Mesendoderm (in vitro differentiated cells): Measurements from ENCODE around the gene LRRC26.

Source experiments
- DNase-seq: peaks from one replicate; pipeline ENCODE4 v3.0.0; 2013
- H2AK5ac ChIP-seq: 2 replicates; pipeline ENCODE4 v1.6.1; 2013; ENCODE audit warnings: low read length, inconsistent platforms
- H2BK120ac ChIP-seq: 2 replicates; pipeline ENCODE4 v1.6.1; 2013; ENCODE audit warnings: low read depth, mild to moderate bottlenecking, low read length, moderate library complexity, mixed read lengths
- H2BK15ac ChIP-seq: replicated peaks from 2 replicates; pipeline ENCODE4 v1.6.1; 2013; ENCODE audit warnings: low read depth, mild to moderate bottlenecking, moderate library complexity
- H2BK5ac ChIP-seq: 2 replicates; pipeline ENCODE4 v1.6.1; 2013; ENCODE audit warnings: low read length, inconsistent platforms
- H3K18ac ChIP-seq: 2 replicates; pipeline ENCODE4 v1.6.1; 2013; ENCODE audit warnings: mild to moderate bottlenecking, low read length, mixed read lengths
- H3K23ac ChIP-seq: one replicate; pipeline ENCODE4 v1.6.1; 2013; ENCODE audit warnings: low read length
- H3K27ac ChIP-seq: 2 replicates; pipeline ENCODE4 v1.5.1; 2013; ENCODE audit warnings: low read depth, mild to moderate bottlenecking, inconsistent platforms, low read length, moderate library complexity
- H3K27me3 ChIP-seq: 2 replicates; pipeline ENCODE4 v1.6.1; 2013; ENCODE audit warnings: low read length, control low read depth, mild to moderate bottlenecking, inconsistent platforms; ENCODE audit not compliant: insufficient read depth, poor library complexity
- H3K36me3 ChIP-seq: 2 replicates; pipeline ENCODE4 v1.6.1; 2013; ENCODE audit warnings: low read length, inconsistent platforms; ENCODE audit not compliant: control insufficient read depth, insufficient read depth
- H3K4ac ChIP-seq: one replicate; pipeline ENCODE4 v1.6.1; 2013; ENCODE audit warnings: low read depth, mild to moderate bottlenecking, low read length, moderate library complexity
- H3K4me1 ChIP-seq: 2 replicates; pipeline ENCODE4 v1.6.1; 2013; ENCODE audit warnings: low read depth, low read length, inconsistent platforms; ENCODE audit not compliant: control insufficient read depth
- H3K4me2 ChIP-seq: 2 replicates; pipeline ENCODE4 v1.6.1; 2013; ENCODE audit warnings: low read length
- H3K4me3 ChIP-seq: 2 replicates; pipeline ENCODE4 v1.5.1; 2013; ENCODE audit warnings: mild to moderate bottlenecking, low read length
- H3K56ac ChIP-seq: one replicate; pipeline ENCODE4 v1.6.1; 2013; ENCODE audit warnings: low read length
- H3K79me1 ChIP-seq: 2 replicates; pipeline ENCODE4 v1.6.1; 2013; ENCODE audit warnings: low read length, inconsistent platforms
- H3K79me2 ChIP-seq: 2 replicates; pipeline ENCODE4 v1.6.1; 2013; ENCODE audit warnings: mild to moderate bottlenecking, low read length; ENCODE audit not compliant: control insufficient read depth, insufficient read depth
- H3K9ac ChIP-seq: 2 replicates; pipeline ENCODE4 v1.6.1; 2013; ENCODE audit warnings: low read length, inconsistent platforms
- H4K5ac ChIP-seq: one replicate; pipeline ENCODE4 v1.6.1; 2013; ENCODE audit warnings: low read length
- H4K8ac ChIP-seq: one replicate; pipeline ENCODE4 v1.6.1; 2013; ENCODE audit warnings: low read depth, mild to moderate bottlenecking, control low read depth, low read length, moderate library complexity
- WGBS: extraction: QIAGEN DNeasy Blood & Tissue Kit; methylation state at CpG from one replicate; pipeline ENCODE4 v1.1.7; 2013; ENCODE audit warnings: low lambda C conversion rate, missing lambda C conversion rate; ENCODE audit not compliant: insufficient coverage; ENCODE audit errors: extremely low coverage; 5-methylcytosine and 5-hydroxymethylcytosine counted together

The LRRC26 gene

GRCh38 chr9:137167747-137168572, 1.9 kb downstream of the LRRC26 start:
- DNase-seq, result no peak
- H3K56ac ChIP-seq, result no peak overlapping the region
- no peaks in the 10 kb centered on the region for H3K79me1 ChIP-seq
- no peak overlapping the region for H2BK5ac ChIP-seq
- H3K4ac ChIP-seq, result no peak overlapping the region
- H3K4me2 ChIP-seq, result no peak overlapping the region
- no peak overlapping the region for H3K23ac ChIP-seq
- no peak overlapping the region for H2BK120ac ChIP-seq
- no peak overlapping the region for H3K9ac ChIP-seq
- H3K36me3 ChIP-seq, result no peaks in the 10 kb centered on the region
- peaks cover 34% of the 10 kb centered on the region for H3K27me3 ChIP-seq
- no peaks in the 10 kb centered on the region for H3K79me2 ChIP-seq
- H3K18ac ChIP-seq, result no peak overlapping the region
- no peak overlapping the region for H3K27ac ChIP-seq
- H2BK15ac ChIP-seq, result no peak overlapping the region
- no peak overlapping the region for H4K8ac ChIP-seq
- no CpG with 5 or more reads among the region's 57 CpGs for WGBS
- no peak overlapping the region for H4K5ac ChIP-seq
- no peak overlapping the region for H3K4me3 ChIP-seq
- H2AK5ac ChIP-seq, result no peak overlapping the region
- no peaks in the 10 kb centered on the region for H3K4me1 ChIP-seq

- Histone ChIP-seq H3K18ac (no peak overlapping the region), H3K4me1 (no peaks in the 10 kb centered on the region), H3K79me2 (no peaks in the 10 kb centered on the region), H3K56ac (no peak overlapping the region), H2BK15ac (no peak overlapping the region), H3K4ac (no peak overlapping the region), H3K4me3 (no peak overlapping the region), H4K5ac (no peak overlapping the region), H2BK5ac (no peak overlapping the region), H2AK5ac (no peak overlapping the region), H3K23ac (no peak overlapping the region), H4K8ac (no peak overlapping the region), H3K36me3 (no peaks in the 10 kb centered on the region), H3K27me3 (peaks cover 37% of the 10 kb centered on the region), H3K79me1 (no peaks in the 10 kb centered on the region), H3K27ac (no peak overlapping the region), H2BK120ac (no peak overlapping the region), H3K9ac (no peak overlapping the region), H3K4me2 (no peak overlapping the region)
- no peak for DNase-seq
- no CpG with 5 or more reads among the region's 44 CpGs for WGBS
Observed at GRCh38 chr9:137167277-137167746, 2.5 kb downstream of the LRRC26 start.

- no peak overlapping the region for H3K56ac ChIP-seq
Observed at GRCh38 chr9:137166380-137167229, 3.2 kb downstream of the LRRC26 start.

GRCh38 chr9:137165250-137165836, 4.5 kb downstream of the LRRC26 start:
- Histone ChIP-seq H3K36me3 (no peaks in the 10 kb centered on the region), H2BK5ac (no peak overlapping the region), H4K5ac (no peak overlapping the region), H3K18ac (no peak overlapping the region), H2BK15ac (no peak overlapping the region), H3K79me2 (no peaks in the 10 kb centered on the region), H3K4me2 (no peak overlapping the region), H3K4me1 (no peaks in the 10 kb centered on the region), H3K56ac (no peak overlapping the region), H3K9ac (no peak overlapping the region), H3K4ac (no peak overlapping the region), H3K79me1 (no peaks in the 10 kb centered on the region), H3K4me3 (no peak overlapping the region), H3K23ac (no peak overlapping the region), H2BK120ac (no peak overlapping the region), H3K27me3 (peaks cover 39% of the 10 kb centered on the region), H4K8ac (no peak overlapping the region), H2AK5ac (no peak overlapping the region), H3K27ac (no peak overlapping the region)
- WGBS, result no CpG with 5 or more reads among the region's 32 CpGs
- no peak for DNase-seq

More at GRCh38 chr9:137166380-137167229, 3.2 kb downstream of the LRRC26 start:
- H3K79me1 ChIP-seq, result no peaks in the 10 kb centered on the region
- no peak overlapping the region for H2BK15ac ChIP-seq
- DNase-seq, result no peak
- H4K8ac ChIP-seq, result no peak overlapping the region
- H4K5ac ChIP-seq, result no peak overlapping the region
- peaks cover 40% of the 10 kb centered on the region for H3K27me3 ChIP-seq
- H3K27ac ChIP-seq, result no peak overlapping the region
- H2AK5ac ChIP-seq, result no peak overlapping the region
- H3K18ac ChIP-seq, result no peak overlapping the region
- no peak overlapping the region for H3K23ac ChIP-seq
- H3K4me3 ChIP-seq, result no peak overlapping the region
- H3K4ac ChIP-seq, result no peak overlapping the region
- no peak overlapping the region for H3K4me2 ChIP-seq
- no peaks in the 10 kb centered on the region for H3K4me1 ChIP-seq
- H2BK120ac ChIP-seq, result no peak overlapping the region
- no CpG with 5 or more reads among the region's 22 CpGs for WGBS
- no peaks in the 10 kb centered on the region for H3K79me2 ChIP-seq
- no peaks in the 10 kb centered on the region for H3K36me3 ChIP-seq
- no peak overlapping the region for H2BK5ac ChIP-seq
- H3K9ac ChIP-seq, result no peak overlapping the region

GRCh38 chr9:137164370-137165249, 5.2 kb downstream of the LRRC26 start:
- WGBS, result no CpG with 5 or more reads among the region's 34 CpGs
- peaks cover 34% of the 10 kb centered on the region for H3K27me3 ChIP-seq
- H3K79me1 ChIP-seq, result no peaks in the 10 kb centered on the region

More at GRCh38 chr9:137164370-137165249, 5.2 kb downstream of the LRRC26 start:
- H3K79me2 ChIP-seq, result no peaks in the 10 kb centered on the region
- H3K23ac ChIP-seq, result no peak overlapping the region
- H2BK15ac ChIP-seq, result no peak overlapping the region
- no peaks in the 10 kb centered on the region for H3K4me1 ChIP-seq
- H3K9ac ChIP-seq, result no peak overlapping the region
- H3K56ac ChIP-seq, result no peak overlapping the region
- no peak overlapping the region for H3K4me3 ChIP-seq
- H4K5ac ChIP-seq, result no peak overlapping the region
- no peak overlapping the region for H4K8ac ChIP-seq
- H3K4ac ChIP-seq, result no peak overlapping the region
- H3K18ac ChIP-seq, result no peak overlapping the region
- H3K36me3 ChIP-seq, result no peaks in the 10 kb centered on the region
- DNase-seq, result no peak
- no peak overlapping the region for H2AK5ac ChIP-seq
- H3K4me2 ChIP-seq, result no peak overlapping the region
- H3K27ac ChIP-seq, result no peak overlapping the region
- H2BK120ac ChIP-seq, result no peak overlapping the region
- no peak overlapping the region for H2BK5ac ChIP-seq
